Activated CD8-positive, alpha-beta T cell treated with anti-CD3 and anti-CD28 coated beads for 36 hours (primary cell): ENCODE measurements around the gene RAB11FIP4. TPM values are rescaled to one million over a fixed set of nuclear protein-coding genes. Genes with fewer than 3 reads are reported as not detected.
A peak's percentile ranks its signal among the peaks of the same experiment; 100 is the strongest.

Experiments used
- ATAC-seq: fragments of 200-7000 bp; cut with Tn5 transposase; one replicate; pipeline ENCODE4 v1.10.0; 2021; ENCODE audit warnings: mild to moderate bottlenecking, moderate library complexity
- CTCF ChIA-PET: fragments of 350-600 bp; sonication (Branson Sonifier 250); formaldehyde crosslinking; loops from one replicate; lab custom pipeline; 2021; ENCODE audit warnings: antibody characterized with exemption; lab: Charles Lee
- POLR2A ChIA-PET: fragments of 350-600 bp; sonication (Branson Sonifier 250); formaldehyde crosslinking; loops from one replicate; lab custom pipeline; 2021; ENCODE audit warnings: antibody characterized with exemption; lab: Charles Lee
- DNase-seq: peaks from one replicate; pipeline ENCODE4 v3.0.0-alpha.2; 2020
- H3K27ac Mint-ChIP-seq: one replicate; pipeline ENCODE4 v1.8.0; 2021; ENCODE audit warnings: mild to moderate bottlenecking, mixed read lengths
- H3K27me3 Mint-ChIP-seq: one replicate; pipeline ENCODE4 v1.8.0; 2021; ENCODE audit warnings: mixed read lengths
- H3K36me3 Mint-ChIP-seq: one replicate; pipeline ENCODE4 v1.8.0; 2021; ENCODE audit warnings: low read depth, mixed read lengths
- H3K4me1 Mint-ChIP-seq: one replicate; pipeline ENCODE4 v1.8.0; 2021; ENCODE audit warnings: low read depth, mixed read lengths
- H3K4me3 Mint-ChIP-seq: one replicate; pipeline ENCODE4 v1.8.0; 2021; ENCODE audit warnings: mild to moderate bottlenecking, moderate library complexity, mixed read lengths
- H3K9me3 Mint-ChIP-seq: one replicate; pipeline ENCODE4 v1.8.0; 2021; ENCODE audit warnings: mixed read lengths
- CTCF ChIP-seq: fragments of 200-600 bp; IDR thresholded peaks from one replicate; pipeline ENCODE4 v1.8.0; 2022; ENCODE audit warnings: antibody characterized with exemption, mild to moderate bottlenecking
- intact Hi-C: fragments of 100-400 bp; cut with micrococcal nuclease; formaldehyde crosslinking; loops from one replicate; pipeline ENCODE4 v1.10.0; 2022
- total RNA-seq, 2 experiments: library from RNA; stranded (reverse); gene quantifications; one replicate each; pipeline ENCODE4 v1.2.3, GENCODE V29; 2021

Gene RAB11FIP4
- total RNA-seq, 2 experiments from 2014 or later = 38.2 to 39.1 TPM

- intact Hi-C loops = no loop called here
- Mint-ChIP-seq H3K4me1 (peaks cover 17% of the 10 kb centered on the region), H3K36me3 (peaks cover 5% of the 10 kb centered on the region), H3K27me3 (no peaks in the 10 kb centered on the region), H3K4me3 (no peak overlapping the region), H3K9me3 (no peaks in the 10 kb centered on the region), H3K27ac (no peak overlapping the region)
- ChIA-PET POLR2A (no interaction called here), CTCF (interaction anchor here (4.6 kb wide), 1 partner anchor 310 kb away, joined by 29 read pairs; no protein-coding TSS in a partner anchor)
- no peak for DNase-seq
- no peak for ATAC-seq
- no peak for TF ChIP-seq CTCF
Observed at GRCh38 chr17:31532081-31532480, 140.6 kb downstream of the RAB11FIP4 start.

- no peaks in the 10 kb centered on the region for H3K9me3 Mint-ChIP-seq
- H3K4me3 Mint-ChIP-seq = no peak overlapping the region
- peaks cover 5% of the 10 kb centered on the region for H3K36me3 Mint-ChIP-seq
- no peak overlapping the region for H3K27ac Mint-ChIP-seq
- no peak for ATAC-seq
- peaks cover 17% of the 10 kb centered on the region for H3K4me1 Mint-ChIP-seq
- DNase-seq = no peak
- CTCF ChIA-PET = interaction anchor here (3.9 to 4.6 kb wide), 2 partner anchors 94 to 309 kb away, joined by 26 to 29 read pairs; no protein-coding TSS in a partner anchor
- POLR2A ChIA-PET = no interaction called here
- intact Hi-C loops = no loop called here
- no peaks in the 10 kb centered on the region for H3K27me3 Mint-ChIP-seq
- TF ChIP-seq CTCF = no peak
Observed at GRCh38 chr17:31532526-31532925, 141.1 kb downstream of the RAB11FIP4 start.

GRCh38 chr17:31533546-31534155 is 142.2 kb downstream of the RAB11FIP4 start:
- intact Hi-C loops = no loop called here
- ATAC-seq (peak; percentile 38), DNase-seq (peak; percentile 49)
- Mint-ChIP-seq H3K27me3 (no peaks in the 10 kb centered on the region), H3K36me3 (peaks cover 5% of the 10 kb centered on the region), H3K4me3 (no peak overlapping the region), H3K4me1 (peaks cover 17% of the 10 kb centered on the region), H3K9me3 (no peaks in the 10 kb centered on the region), H3K27ac (no peak overlapping the region)
- ChIA-PET POLR2A (interaction anchor here (2.3 kb wide), 1 partner anchor 16 kb away, joined by 12 read pairs; no protein-coding TSS in a partner anchor), CTCF (interaction anchor here (0.7 to 4.6 kb wide), 10 partner anchors 16 to 313 kb away, joined by 3 to 29 read pairs (median 4); no protein-coding TSS in a partner anchor)
- no peak for TF ChIP-seq CTCF

GRCh38 chr17:31534223-31534888 is 142.9 kb downstream of the RAB11FIP4 start:
- Mint-ChIP-seq H3K27me3 (no peaks in the 10 kb centered on the region), H3K36me3 (peaks cover 5% of the 10 kb centered on the region), H3K4me1 (peaks cover 17% of the 10 kb centered on the region), H3K4me3 (no peak overlapping the region), H3K27ac (no peak overlapping the region), H3K9me3 (no peaks in the 10 kb centered on the region)
- CTCF ChIA-PET = interaction anchor here (0.7 to 4.6 kb wide), 12 partner anchors 9 to 312 kb away, joined by 3 to 29 read pairs (median 4); no protein-coding TSS in a partner anchor
- TF ChIP-seq CTCF = no peak
- ATAC-seq (no peak), DNase-seq (no peak)
- POLR2A ChIA-PET = interaction anchor here (1.0 to 2.3 kb wide), 5 partner anchors 15 to 145 kb away, joined by 3 to 12 read pairs (median 4); no protein-coding TSS in a partner anchor
- intact Hi-C loops = no loop called here
